WTC11 (cell line): ENCODE measurements around the gene LIPM. TPM values are rescaled to one million over a fixed set of nuclear protein-coding genes. Genes with fewer than 3 reads are reported as not detected.

Source experiments
- ATAC-seq: fragments of 200-7000 bp; cut with Tn5 transposase; 2 replicates; pipeline ENCODE4 v1.10.0; 2021; ENCODE audit warnings: mild to moderate bottlenecking, moderate library complexity
- CTCF ChIA-PET: fragments of 300-600 bp; sonication (Branson Sonifier 250); formaldehyde crosslinking; loops from one replicate; lab custom pipeline; 2021; ENCODE audit warnings: antibody characterized with exemption; lab: Charles Lee
- POLR2A ChIA-PET: fragments of 350-600 bp; sonication (Branson Sonifier 250); formaldehyde crosslinking; loops from one replicate; lab custom pipeline; 2021; ENCODE audit warnings: antibody characterized with exemption; lab: Charles Lee
- DNase-seq: peaks from one replicate; pipeline ENCODE4 v3.0.0; 2021; ENCODE audit warnings: low spot score
- H3K27ac Mint-ChIP-seq: 2 replicates; pipeline ENCODE4 v1.8.0; 2021; ENCODE audit warnings: mixed read lengths
- H3K27me3 Mint-ChIP-seq: 2 replicates; pipeline ENCODE4 v1.8.0; 2021; ENCODE audit warnings: low read depth, mild to moderate bottlenecking, moderate library complexity, mixed read lengths
- H3K36me3 Mint-ChIP-seq: 2 replicates; pipeline ENCODE4 v1.8.0; 2021; ENCODE audit warnings: mixed read lengths
- H3K4me1 Mint-ChIP-seq: 2 replicates; pipeline ENCODE4 v1.8.0; 2022; ENCODE audit warnings: mixed read lengths
- H3K4me3 Mint-ChIP-seq: 2 replicates; pipeline ENCODE4 v1.8.0; 2021; ENCODE audit warnings: mild to moderate bottlenecking, moderate library complexity, mixed read lengths
- H3K9me3 Mint-ChIP-seq: 2 replicates; pipeline ENCODE4 v1.8.0; 2021; ENCODE audit warnings: mixed read lengths
- CBFB ChIP-seq: sonication (generic); formaldehyde crosslinking; IDR thresholded peaks from 2 replicates; pipeline ENCODE4 v1.8.1; 2022; ENCODE audit warnings: mild to moderate bottlenecking, low read depth, missing genetic modification reagents
- CREB1 ChIP-seq: sonication (generic); formaldehyde crosslinking; IDR thresholded peaks from 2 replicates; pipeline ENCODE4 v1.8.0; 2023; ENCODE audit warnings: mild to moderate bottlenecking, missing genetic modification reagents
- ELF4 ChIP-seq: sonication (generic); formaldehyde crosslinking; IDR thresholded peaks from 2 replicates; pipeline ENCODE4 v1.8.1; 2022; ENCODE audit warnings: low read depth, mild to moderate bottlenecking, moderate library complexity, missing genetic modification reagents
- GABPB1 ChIP-seq: sonication (generic); formaldehyde crosslinking; IDR thresholded peaks from 2 replicates; pipeline ENCODE4 v1.8.1; 2023; ENCODE audit warnings: mild to moderate bottlenecking, missing genetic modification reagents
- IRF2 ChIP-seq: sonication (generic); formaldehyde crosslinking; IDR thresholded peaks from 2 replicates; pipeline ENCODE4 v1.8.0; 2022; ENCODE audit warnings: low read depth, missing genetic modification reagents, borderline replicate concordance
- MYBL2 ChIP-seq: sonication (generic); formaldehyde crosslinking; IDR thresholded peaks from 2 replicates; pipeline ENCODE4 v1.8.1; 2023; ENCODE audit warnings: mild to moderate bottlenecking, moderate library complexity, missing genetic modification reagents
- NR2C2 ChIP-seq: sonication (generic); formaldehyde crosslinking; IDR thresholded peaks from 2 replicates; pipeline ENCODE4 v1.8.0; 2022; ENCODE audit warnings: mild to moderate bottlenecking, missing genetic modification reagents
- RORB ChIP-seq: fragments of 250-450 bp; sonication (Bioruptor Pico); IDR thresholded peaks from 2 replicates; pipeline ENCODE4 v1.9.0; 2021; ENCODE audit warnings: mild to moderate bottlenecking
- TCF7 ChIP-seq: sonication (generic); formaldehyde crosslinking; IDR thresholded peaks from 2 replicates; pipeline ENCODE4 v1.8.0; 2022; ENCODE audit warnings: mild to moderate bottlenecking, low read depth, missing genetic modification reagents, moderate library complexity
- ZNF138 ChIP-seq: sonication (generic); formaldehyde crosslinking; conservative IDR thresholded peaks from 2 replicates; pipeline ENCODE4 v1.8.1; 2022; ENCODE audit warnings: mild to moderate bottlenecking, moderate library complexity, missing genetic modification reagents
- ZNF317 ChIP-seq: sonication (generic); formaldehyde crosslinking; IDR thresholded peaks from 2 replicates; pipeline ENCODE4 v1.8.1; 2023; ENCODE audit warnings: low read depth, mild to moderate bottlenecking, moderate library complexity, missing genetic modification reagents, borderline replicate concordance
- ZNF423 ChIP-seq: fragments of 250-450 bp; sonication (Bioruptor Pico); IDR thresholded peaks from 2 replicates; pipeline ENCODE4 v2.1.2; 2022; ENCODE audit warnings: mild to moderate bottlenecking, moderate library complexity
- total RNA-seq: library from RNA; stranded (reverse); gene quantifications from 3 replicates; pipeline ENCODE4 v1.2.3, GENCODE V29; 2021
- TF ChIP-seq, protein P1 (sequence below): sonication (generic); formaldehyde crosslinking; IDR thresholded peaks from 2 replicates; pipeline ENCODE4 v1.8.1; 2022; ENCODE audit warnings: low read depth, mild to moderate bottlenecking, moderate library complexity, missing genetic modification reagents, borderline replicate concordance
- TF ChIP-seq, protein P2 (sequence below): fragments of 250-450 bp; sonication (Bioruptor Pico); conservative IDR thresholded peaks from 2 replicates; pipeline ENCODE4 v1.9.0; 2021; ENCODE audit warnings: mild to moderate bottlenecking
- TF ChIP-seq, protein P3 (sequence below): sonication (generic); formaldehyde crosslinking; IDR thresholded peaks from 2 replicates; pipeline ENCODE4 v1.8.0; 2022; ENCODE audit warnings: mild to moderate bottlenecking, missing genetic modification reagents
- TF ChIP-seq, protein P4 (sequence below): sonication (generic); formaldehyde crosslinking; IDR thresholded peaks from 2 replicates; pipeline ENCODE4 v1.8.0; 2023; ENCODE audit warnings: missing genetic modification reagents, mild to moderate bottlenecking, borderline replicate concordance
- TF ChIP-seq, protein P5 (sequence below): sonication (generic); formaldehyde crosslinking; IDR thresholded peaks from 2 replicates; pipeline ENCODE4 v1.8.0; 2022; ENCODE audit warnings: mild to moderate bottlenecking, missing genetic modification reagents
- TF ChIP-seq, protein P6 (sequence below): sonication (generic); formaldehyde crosslinking; IDR thresholded peaks from 2 replicates; pipeline ENCODE4 v1.8.1; 2023; ENCODE audit warnings: mild to moderate bottlenecking, missing genetic modification reagents
- TF ChIP-seq, protein P7 (sequence below): sonication (generic); formaldehyde crosslinking; IDR thresholded peaks from 2 replicates; pipeline ENCODE4 v1.8.1; 2023; ENCODE audit warnings: mild to moderate bottlenecking, missing genetic modification reagents, moderate library complexity
- TF ChIP-seq, protein P8 (sequence below): sonication (generic); formaldehyde crosslinking; IDR thresholded peaks from 2 replicates; pipeline ENCODE4 v1.8.1; 2022; ENCODE audit warnings: mild to moderate bottlenecking, missing genetic modification reagents, moderate library complexity, borderline replicate concordance

Gene LIPM
- total RNA-seq, 1 experiment from 2014 or later, result not detected

DNA sequence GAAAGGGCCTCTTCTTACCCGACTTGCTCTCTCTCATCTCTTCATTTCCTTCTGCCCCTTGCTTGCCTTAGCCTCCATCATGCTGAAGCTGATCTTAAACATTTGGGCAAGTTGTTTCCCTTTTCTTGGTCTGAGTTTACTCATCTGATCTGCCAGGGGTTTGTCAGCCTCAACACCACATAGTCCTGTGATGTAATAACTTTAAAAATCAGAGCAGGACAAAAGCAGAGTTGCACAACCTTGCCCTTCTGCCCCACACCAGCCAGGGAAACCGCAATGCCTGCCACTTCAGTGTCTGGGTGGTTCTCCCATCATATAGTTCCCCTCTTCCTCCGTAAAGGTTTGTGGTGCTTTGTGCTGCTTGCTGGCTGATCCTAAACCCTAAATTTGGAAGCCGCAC lies 9.9 kb upstream of the LIPM start:
- CTCF ChIA-PET, result interaction anchor here (1.2 kb wide), 1 partner anchor 64 kb away, joined by 8 read pairs; no protein-coding TSS in a partner anchor
- no peak for DNase-seq
- 0 out of 2 replicates have a peak, but pooled peaks cover under 1% of the 10 kb centered on the region for H3K27me3 Mint-ChIP-seq

DNA sequence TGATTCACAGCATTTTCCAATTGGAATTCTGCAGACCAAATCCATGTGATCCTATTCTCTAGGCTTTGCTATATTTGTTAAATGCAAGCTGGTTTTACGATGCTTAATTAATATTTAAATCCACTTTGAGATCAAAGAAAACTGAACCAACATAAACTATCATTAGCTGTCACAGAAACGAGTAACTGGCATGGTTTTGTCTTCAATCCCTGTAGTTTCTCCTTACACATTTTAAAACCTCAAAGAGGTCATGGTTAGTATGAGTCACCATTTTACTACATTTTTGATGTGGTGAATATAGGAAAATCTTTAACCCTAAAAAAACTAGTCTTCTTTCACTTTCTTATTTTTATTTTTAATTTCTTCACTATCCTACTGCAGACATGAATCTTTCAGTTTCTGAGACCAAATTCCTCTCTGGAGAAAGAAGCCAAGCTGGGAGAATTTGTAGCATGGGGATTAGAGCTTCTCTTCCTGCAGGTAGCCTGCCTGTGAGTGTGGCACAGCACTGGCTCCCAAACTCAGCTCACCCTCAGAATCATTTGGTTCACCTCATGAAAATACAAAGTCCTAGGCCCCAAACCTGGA lies 8.7 kb upstream of the LIPM start:
- Mint-ChIP-seq H3K36me3 (no peaks in the 10 kb centered on the region), H3K9me3 (0 out of 2 replicates have a peak, but pooled peaks cover 4% of the 10 kb centered on the region), H3K27ac (no peak overlapping the region), H3K27me3 (peaks cover 5% of the 10 kb centered on the region; the same call in 1 of the 2 replicates), H3K4me1 (peaks cover 6% of the 10 kb centered on the region; the same call in 1 of the 2 replicates), H3K4me3 (no peak overlapping the region)
- ChIA-PET CTCF (interaction anchor here (1.0 to 3.4 kb wide), 3 partner anchors 66 to 211 kb away, joined by 3 to 18 read pairs (median 4); partner anchors contain the start of gene RNLS), POLR2A (no interaction called here)
- DNase-seq, result no peak
- no peak for ATAC-seq
- TF ChIP-seq, protein P1, sequence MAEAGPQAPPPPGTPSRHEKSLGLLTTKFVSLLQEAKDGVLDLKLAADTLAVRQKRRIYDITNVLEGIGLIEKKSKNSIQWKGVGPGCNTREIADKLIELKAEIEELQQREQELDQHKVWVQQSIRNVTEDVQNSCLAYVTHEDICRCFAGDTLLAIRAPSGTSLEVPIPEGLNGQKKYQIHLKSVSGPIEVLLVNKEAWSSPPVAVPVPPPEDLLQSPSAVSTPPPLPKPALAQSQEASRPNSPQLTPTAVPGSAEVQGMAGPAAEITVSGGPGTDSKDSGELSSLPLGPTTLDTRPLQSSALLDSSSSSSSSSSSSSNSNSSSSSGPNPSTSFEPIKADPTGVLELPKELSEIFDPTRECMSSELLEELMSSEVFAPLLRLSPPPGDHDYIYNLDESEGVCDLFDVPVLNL, result no peak
- TF ChIP-seq, protein P2, sequence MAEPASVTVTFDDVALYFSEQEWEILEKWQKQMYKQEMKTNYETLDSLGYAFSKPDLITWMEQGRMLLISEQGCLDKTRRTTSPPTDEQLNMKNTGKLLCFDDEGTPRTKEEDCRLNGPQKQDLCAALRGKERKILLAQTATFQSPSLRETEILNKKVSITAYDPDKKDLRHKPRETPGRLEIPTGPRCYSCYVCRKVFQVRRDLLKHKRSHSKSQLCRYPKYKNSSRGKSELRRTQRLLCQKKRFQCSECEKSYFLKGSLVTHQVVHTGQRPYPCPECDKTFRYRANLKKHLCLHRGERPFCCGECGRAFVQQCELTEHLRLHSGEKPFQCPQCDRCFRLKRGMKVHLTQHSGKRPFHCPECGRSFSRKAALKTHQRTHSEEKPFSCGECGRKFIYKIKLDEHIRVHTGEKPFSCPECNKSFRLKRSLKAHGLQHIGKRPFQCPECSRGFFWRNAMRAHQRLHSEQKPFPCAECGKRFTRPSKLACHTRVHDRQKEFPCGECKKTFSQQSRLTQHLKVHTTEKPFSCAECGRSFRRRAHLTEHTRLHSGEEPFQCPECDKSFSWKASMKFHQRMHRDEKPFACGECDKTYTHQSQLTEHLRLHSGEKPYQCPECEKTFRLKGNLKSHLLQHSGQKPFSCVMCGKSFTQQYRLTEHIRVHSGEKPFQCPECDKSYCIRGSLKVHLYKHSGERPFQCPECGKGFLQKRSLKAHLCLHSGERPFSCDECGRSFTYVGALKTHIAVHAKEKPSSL, result no peak
- TF ChIP-seq ELF4 (CRISPR knock-in tag), result no peak
- TF ChIP-seq, protein P3, sequence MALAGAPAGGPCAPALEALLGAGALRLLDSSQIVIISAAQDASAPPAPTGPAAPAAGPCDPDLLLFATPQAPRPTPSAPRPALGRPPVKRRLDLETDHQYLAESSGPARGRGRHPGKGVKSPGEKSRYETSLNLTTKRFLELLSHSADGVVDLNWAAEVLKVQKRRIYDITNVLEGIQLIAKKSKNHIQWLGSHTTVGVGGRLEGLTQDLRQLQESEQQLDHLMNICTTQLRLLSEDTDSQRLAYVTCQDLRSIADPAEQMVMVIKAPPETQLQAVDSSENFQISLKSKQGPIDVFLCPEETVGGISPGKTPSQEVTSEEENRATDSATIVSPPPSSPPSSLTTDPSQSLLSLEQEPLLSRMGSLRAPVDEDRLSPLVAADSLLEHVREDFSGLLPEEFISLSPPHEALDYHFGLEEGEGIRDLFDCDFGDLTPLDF (CRISPR knock-in tag), result no peak
- TF ChIP-seq, protein P4, sequence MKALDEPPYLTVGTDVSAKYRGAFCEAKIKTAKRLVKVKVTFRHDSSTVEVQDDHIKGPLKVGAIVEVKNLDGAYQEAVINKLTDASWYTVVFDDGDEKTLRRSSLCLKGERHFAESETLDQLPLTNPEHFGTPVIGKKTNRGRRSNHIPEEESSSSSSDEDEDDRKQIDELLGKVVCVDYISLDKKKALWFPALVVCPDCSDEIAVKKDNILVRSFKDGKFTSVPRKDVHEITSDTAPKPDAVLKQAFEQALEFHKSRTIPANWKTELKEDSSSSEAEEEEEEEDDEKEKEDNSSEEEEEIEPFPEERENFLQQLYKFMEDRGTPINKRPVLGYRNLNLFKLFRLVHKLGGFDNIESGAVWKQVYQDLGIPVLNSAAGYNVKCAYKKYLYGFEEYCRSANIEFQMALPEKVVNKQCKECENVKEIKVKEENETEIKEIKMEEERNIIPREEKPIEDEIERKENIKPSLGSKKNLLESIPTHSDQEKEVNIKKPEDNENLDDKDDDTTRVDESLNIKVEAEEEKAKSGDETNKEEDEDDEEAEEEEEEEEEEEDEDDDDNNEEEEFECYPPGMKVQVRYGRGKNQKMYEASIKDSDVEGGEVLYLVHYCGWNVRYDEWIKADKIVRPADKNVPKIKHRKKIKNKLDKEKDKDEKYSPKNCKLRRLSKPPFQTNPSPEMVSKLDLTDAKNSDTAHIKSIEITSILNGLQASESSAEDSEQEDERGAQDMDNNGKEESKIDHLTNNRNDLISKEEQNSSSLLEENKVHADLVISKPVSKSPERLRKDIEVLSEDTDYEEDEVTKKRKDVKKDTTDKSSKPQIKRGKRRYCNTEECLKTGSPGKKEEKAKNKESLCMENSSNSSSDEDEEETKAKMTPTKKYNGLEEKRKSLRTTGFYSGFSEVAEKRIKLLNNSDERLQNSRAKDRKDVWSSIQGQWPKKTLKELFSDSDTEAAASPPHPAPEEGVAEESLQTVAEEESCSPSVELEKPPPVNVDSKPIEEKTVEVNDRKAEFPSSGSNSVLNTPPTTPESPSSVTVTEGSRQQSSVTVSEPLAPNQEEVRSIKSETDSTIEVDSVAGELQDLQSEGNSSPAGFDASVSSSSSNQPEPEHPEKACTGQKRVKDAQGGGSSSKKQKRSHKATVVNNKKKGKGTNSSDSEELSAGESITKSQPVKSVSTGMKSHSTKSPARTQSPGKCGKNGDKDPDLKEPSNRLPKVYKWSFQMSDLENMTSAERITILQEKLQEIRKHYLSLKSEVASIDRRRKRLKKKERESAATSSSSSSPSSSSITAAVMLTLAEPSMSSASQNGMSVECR (CRISPR knock-in tag), result no peak
- no peak for TF ChIP-seq MYBL2 (CRISPR knock-in tag)
- TF ChIP-seq, protein P5, sequence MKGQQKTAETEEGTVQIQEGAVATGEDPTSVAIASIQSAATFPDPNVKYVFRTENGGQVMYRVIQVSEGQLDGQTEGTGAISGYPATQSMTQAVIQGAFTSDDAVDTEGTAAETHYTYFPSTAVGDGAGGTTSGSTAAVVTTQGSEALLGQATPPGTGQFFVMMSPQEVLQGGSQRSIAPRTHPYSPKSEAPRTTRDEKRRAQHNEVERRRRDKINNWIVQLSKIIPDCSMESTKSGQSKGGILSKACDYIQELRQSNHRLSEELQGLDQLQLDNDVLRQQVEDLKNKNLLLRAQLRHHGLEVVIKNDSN (CRISPR knock-in tag), result no peak
- no peak for TF ChIP-seq RORB (CRISPR knock-in tag)

More for the DNA sequence above, 9.9 kb upstream of the LIPM start:
- ATAC-seq, result no peak
- Mint-ChIP-seq H3K36me3 (no peaks in the 10 kb centered on the region), H3K9me3 (0 out of 2 replicates have a peak, but pooled peaks cover 4% of the 10 kb centered on the region), H3K27ac (no peak overlapping the region), H3K4me3 (no peak overlapping the region), H3K4me1 (peaks cover 6% of the 10 kb centered on the region; the same call in 1 of the 2 replicates)
- TF ChIP-seq NR2C2 (CRISPR knock-in tag) (no peak), GABPB1 (CRISPR knock-in tag) (no peak), ZNF138 (CRISPR knock-in tag) (no peak), ZNF317 (CRISPR knock-in tag) (no peak), ZNF423 (CRISPR knock-in tag) (no peak), CREB1 (CRISPR knock-in tag) (no peak), IRF2 (CRISPR knock-in tag) (no peak), CBFB (no peak), TCF7 (CRISPR knock-in tag) (no peak)
- TF ChIP-seq, protein P6, sequence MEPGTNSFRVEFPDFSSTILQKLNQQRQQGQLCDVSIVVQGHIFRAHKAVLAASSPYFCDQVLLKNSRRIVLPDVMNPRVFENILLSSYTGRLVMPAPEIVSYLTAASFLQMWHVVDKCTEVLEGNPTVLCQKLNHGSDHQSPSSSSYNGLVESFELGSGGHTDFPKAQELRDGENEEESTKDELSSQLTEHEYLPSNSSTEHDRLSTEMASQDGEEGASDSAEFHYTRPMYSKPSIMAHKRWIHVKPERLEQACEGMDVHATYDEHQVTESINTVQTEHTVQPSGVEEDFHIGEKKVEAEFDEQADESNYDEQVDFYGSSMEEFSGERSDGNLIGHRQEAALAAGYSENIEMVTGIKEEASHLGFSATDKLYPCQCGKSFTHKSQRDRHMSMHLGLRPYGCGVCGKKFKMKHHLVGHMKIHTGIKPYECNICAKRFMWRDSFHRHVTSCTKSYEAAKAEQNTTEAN (CRISPR knock-in tag), result no peak
- TF ChIP-seq, protein P7, sequence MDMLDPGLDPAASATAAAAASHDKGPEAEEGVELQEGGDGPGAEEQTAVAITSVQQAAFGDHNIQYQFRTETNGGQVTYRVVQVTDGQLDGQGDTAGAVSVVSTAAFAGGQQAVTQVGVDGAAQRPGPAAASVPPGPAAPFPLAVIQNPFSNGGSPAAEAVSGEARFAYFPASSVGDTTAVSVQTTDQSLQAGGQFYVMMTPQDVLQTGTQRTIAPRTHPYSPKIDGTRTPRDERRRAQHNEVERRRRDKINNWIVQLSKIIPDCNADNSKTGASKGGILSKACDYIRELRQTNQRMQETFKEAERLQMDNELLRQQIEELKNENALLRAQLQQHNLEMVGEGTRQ (CRISPR knock-in tag), result no peak
- TF ChIP-seq, protein P8, sequence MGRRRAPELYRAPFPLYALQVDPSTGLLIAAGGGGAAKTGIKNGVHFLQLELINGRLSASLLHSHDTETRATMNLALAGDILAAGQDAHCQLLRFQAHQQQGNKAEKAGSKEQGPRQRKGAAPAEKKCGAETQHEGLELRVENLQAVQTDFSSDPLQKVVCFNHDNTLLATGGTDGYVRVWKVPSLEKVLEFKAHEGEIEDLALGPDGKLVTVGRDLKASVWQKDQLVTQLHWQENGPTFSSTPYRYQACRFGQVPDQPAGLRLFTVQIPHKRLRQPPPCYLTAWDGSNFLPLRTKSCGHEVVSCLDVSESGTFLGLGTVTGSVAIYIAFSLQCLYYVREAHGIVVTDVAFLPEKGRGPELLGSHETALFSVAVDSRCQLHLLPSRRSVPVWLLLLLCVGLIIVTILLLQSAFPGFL (CRISPR knock-in tag), result no peak
- TF ChIP-seq, protein P2, result no peak
- POLR2A ChIA-PET, result no interaction called here
